PC-9 (cell line): ENCODE results near the gene CALML6. TPM values are rescaled to one million over a fixed set of nuclear protein-coding genes. Genes with fewer than 3 reads are reported as not detected.
A peak's percentile ranks its signal among the peaks of the same experiment; 100 is the strongest.

Source experiments
- BruUV-seq: library from RNA; stranded (reverse); fragments of 400-500 nt; replicated peaks from 2 replicates; lab custom pipeline; 2021; lab: Mats Ljungman, UMichigan
- CTCF ChIA-PET: fragments of 300-600 bp; sonication (Branson Sonifier 250); formaldehyde crosslinking; loops from one replicate; lab custom pipeline; 2022; ENCODE audit warnings: antibody characterized with exemption; lab: Charles Lee
- POLR2A ChIA-PET: fragments of 300-600 bp; sonication (Branson Sonifier 250); formaldehyde crosslinking; loops from one replicate; lab custom pipeline; 2022; ENCODE audit warnings: antibody characterized with exemption; ENCODE audit not compliant: unreplicated experiment; lab: Charles Lee
- DNase-seq, 2 experiments: peaks; one replicate each; pipeline versions ENCODE4 v3.0.0 to v3.0.0-alpha.2; 2015 to 2022; ENCODE audit warnings: mixed read lengths in 1 of 2
- H2AFZ ChIP-seq: fragments of 200-600 bp; sonication (generic); 2 replicates; pipeline ENCODE4 v1.8.1; 2017; ENCODE audit warnings: antibody characterized with exemption
- H3F3A ChIP-seq: fragments of 200-600 bp; sonication (generic); 2 replicates; pipeline ENCODE4 v1.8.1; 2017; ENCODE audit warnings: antibody characterized with exemption, mild to moderate bottlenecking, low read depth; ENCODE audit not compliant: insufficient read depth
- H3K27ac ChIP-seq: fragments of 200-600 bp; sonication (generic); 2 replicates; pipeline ENCODE4 v1.6.1; 2016; ENCODE audit warnings: mixed run types
- H3K27me3 ChIP-seq: fragments of 200-600 bp; sonication (generic); 2 replicates; pipeline ENCODE4 v1.6.1; 2016; ENCODE audit warnings: low read depth, mixed run types; ENCODE audit not compliant: insufficient read depth
- H3K36me3 ChIP-seq: fragments of 200-600 bp; sonication (generic); 2 replicates; pipeline ENCODE4 v1.6.1; 2016; ENCODE audit warnings: low read depth, mixed run types
- H3K4me1 ChIP-seq: fragments of 200-600 bp; sonication (generic); replicated peaks from 2 replicates; pipeline ENCODE4 v1.6.1; 2016; ENCODE audit warnings: mixed run types; ENCODE audit not compliant: insufficient read depth
- H3K4me2 ChIP-seq: fragments of 200-600 bp; sonication (generic); 2 replicates; pipeline ENCODE4 v1.6.1; 2017; ENCODE audit warnings: mixed run types
- H3K4me3 ChIP-seq: fragments of 200-600 bp; sonication (generic); 2 replicates; pipeline ENCODE4 v1.6.1; 2016; ENCODE audit warnings: mixed run types
- H3K79me2 ChIP-seq: fragments of 200-600 bp; sonication (generic); 2 replicates; pipeline ENCODE4 v1.6.1; 2017; ENCODE audit warnings: low read depth, mixed run types
- H3K9me2 ChIP-seq: fragments of 200-600 bp; sonication (generic); 2 replicates; pipeline ENCODE4 v1.8.1; 2017; ENCODE audit warnings: mild to moderate bottlenecking; ENCODE audit not compliant: insufficient read depth
- H3K9me3 ChIP-seq: fragments of 200-600 bp; sonication (generic); 2 replicates; pipeline ENCODE4 v1.8.1; 2016; ENCODE audit warnings: low read depth; ENCODE audit not compliant: insufficient read depth
- H4K20me1 ChIP-seq: fragments of 200-600 bp; sonication (generic); 2 replicates; pipeline ENCODE4 v1.8.1; 2017; ENCODE audit not compliant: insufficient read depth
- EZH2 ChIP-seq: fragments of 200-600 bp; sonication (generic); IDR thresholded peaks from 2 replicates; pipeline ENCODE4 v1.8.0; 2017; ENCODE audit warnings: antibody characterized with exemption, low read depth
- intact Hi-C: fragments of 100-400 bp; cut with micrococcal nuclease; formaldehyde crosslinking; loops from one replicate; pipeline ENCODE4 v1.10.0; 2022; ENCODE audit not compliant: unreplicated experiment
- total RNA-seq: library from RNA; stranded (reverse); gene quantifications from 2 replicates; pipeline ENCODE4 v1.2.3, GENCODE V29; 2021
- TF ChIP-seq, protein P1 (sequence below): fragments of 200-600 bp; sonication (generic); conservative IDR thresholded peaks from 2 replicates; pipeline ENCODE4 v1.6.1; 2017; ENCODE audit warnings: mixed run types, antibody characterized with exemption, mild to moderate bottlenecking, moderate library complexity

Gene CALML6
- total RNA-seq, 1 experiment from 2014 or later = 2.1 TPM

DNA sequence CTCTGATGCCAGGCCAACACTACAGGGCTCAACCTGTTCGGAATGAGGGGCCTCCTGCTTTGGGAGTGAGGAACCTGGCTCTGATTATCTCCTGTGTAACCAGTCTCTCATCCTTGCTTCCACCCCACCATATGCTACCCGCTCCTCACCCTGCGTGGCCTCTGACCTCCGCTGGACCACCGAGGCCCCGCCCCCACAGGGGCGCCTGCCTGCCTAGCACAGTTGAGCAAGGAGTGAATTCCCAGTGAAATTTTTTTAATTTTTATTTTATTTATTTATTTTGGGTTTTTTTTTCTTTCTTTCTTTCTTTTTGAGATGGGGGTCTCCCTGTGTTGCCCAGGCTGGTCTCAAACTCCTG is 22.3 kb upstream of the CALML6 start:
- CTCF ChIA-PET = no interaction called here

DNA sequence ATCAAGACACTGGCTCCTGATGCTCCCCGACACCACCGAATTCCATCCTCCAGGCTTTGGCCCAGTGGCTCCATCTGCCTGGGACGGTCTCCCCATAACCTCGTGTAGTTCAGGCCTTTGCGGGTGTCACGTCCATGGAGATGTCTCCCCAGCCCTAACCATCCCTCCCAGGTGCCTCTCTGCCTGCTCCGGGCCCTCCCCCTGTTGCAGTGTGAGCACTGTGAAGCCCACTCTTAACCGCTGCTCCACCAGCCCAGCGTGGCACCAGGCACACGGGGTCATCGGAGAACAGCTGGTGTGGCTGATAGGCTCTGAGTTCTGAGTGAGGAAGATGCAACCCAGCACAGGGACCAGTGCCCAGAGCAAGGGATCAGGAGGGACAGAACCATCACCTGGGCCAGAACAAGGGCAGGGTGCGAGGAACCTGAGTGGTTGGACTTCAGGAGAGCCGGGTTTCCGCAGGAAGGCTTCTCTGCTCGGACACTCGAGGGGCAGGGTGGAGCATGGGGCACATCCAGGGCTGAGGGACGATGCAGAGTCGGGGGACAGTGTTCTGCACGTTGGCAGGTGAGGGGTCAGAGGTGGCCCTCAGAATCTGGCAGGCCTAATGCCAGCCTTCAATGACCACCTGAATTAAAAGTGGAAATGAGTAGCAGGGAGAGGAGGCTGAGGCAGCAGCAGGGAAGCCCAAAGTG is 21.6 kb upstream of the CALML6 start:
- no peaks in the 10 kb centered on the region for H3K27me3 ChIP-seq
- BruUV-seq = no TSS peak
- intact Hi-C loops = loop anchor here (5.0 kb wide), 1 partner anchor 111 kb away; no protein-coding TSS in a partner anchor
- CTCF ChIA-PET = no interaction called here
- peaks cover 44% of the 10 kb centered on the region for H3K4me1 ChIP-seq
- H3K9me3 ChIP-seq = no peaks in the 10 kb centered on the region
- TF ChIP-seq, protein P1, sequence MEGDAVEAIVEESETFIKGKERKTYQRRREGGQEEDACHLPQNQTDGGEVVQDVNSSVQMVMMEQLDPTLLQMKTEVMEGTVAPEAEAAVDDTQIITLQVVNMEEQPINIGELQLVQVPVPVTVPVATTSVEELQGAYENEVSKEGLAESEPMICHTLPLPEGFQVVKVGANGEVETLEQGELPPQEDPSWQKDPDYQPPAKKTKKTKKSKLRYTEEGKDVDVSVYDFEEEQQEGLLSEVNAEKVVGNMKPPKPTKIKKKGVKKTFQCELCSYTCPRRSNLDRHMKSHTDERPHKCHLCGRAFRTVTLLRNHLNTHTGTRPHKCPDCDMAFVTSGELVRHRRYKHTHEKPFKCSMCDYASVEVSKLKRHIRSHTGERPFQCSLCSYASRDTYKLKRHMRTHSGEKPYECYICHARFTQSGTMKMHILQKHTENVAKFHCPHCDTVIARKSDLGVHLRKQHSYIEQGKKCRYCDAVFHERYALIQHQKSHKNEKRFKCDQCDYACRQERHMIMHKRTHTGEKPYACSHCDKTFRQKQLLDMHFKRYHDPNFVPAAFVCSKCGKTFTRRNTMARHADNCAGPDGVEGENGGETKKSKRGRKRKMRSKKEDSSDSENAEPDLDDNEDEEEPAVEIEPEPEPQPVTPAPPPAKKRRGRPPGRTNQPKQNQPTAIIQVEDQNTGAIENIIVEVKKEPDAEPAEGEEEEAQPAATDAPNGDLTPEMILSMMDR = no peak
- no peak for TF ChIP-seq EZH2
- no peak overlapping the region for H3K4me3 ChIP-seq
- POLR2A ChIA-PET = no interaction called here
- H3K9me2 ChIP-seq = no peaks in the 10 kb centered on the region
- H3K4me2 ChIP-seq = 0 out of 2 replicates have a peak overlapping the region, but pooled peaks have one; percentile 32
- peaks cover 15% of the 10 kb centered on the region for H4K20me1 ChIP-seq
- H3K27ac ChIP-seq = no peak overlapping the region
- no peak for DNase-seq
- H3K36me3 ChIP-seq = no peaks in the 10 kb centered on the region
- H3F3A ChIP-seq = peaks cover 18% of the 10 kb centered on the region
- H3K79me2 ChIP-seq = peaks cover 18% of the 10 kb centered on the region
- no peak overlapping the region for H2AFZ ChIP-seq

More for the DNA sequence above, 22.3 kb upstream of the CALML6 start:
- Histone ChIP-seq H3F3A (peaks cover 12% of the 10 kb centered on the region), H3K9me3 (no peaks in the 10 kb centered on the region), H3K36me3 (no peaks in the 10 kb centered on the region), H3K79me2 (peaks cover 25% of the 10 kb centered on the region), H4K20me1 (peaks cover 22% of the 10 kb centered on the region), H3K4me1 (peaks cover 46% of the 10 kb centered on the region), H3K4me3 (no peak overlapping the region), H3K27me3 (no peaks in the 10 kb centered on the region), H3K9me2 (no peaks in the 10 kb centered on the region), H3K4me2 (peak overlapping the region; percentile 91; the same call in 1 of the 2 replicates), H3K27ac (no peak overlapping the region), H2AFZ (no peak overlapping the region)
- POLR2A ChIA-PET = no interaction called here
- TF ChIP-seq, protein P1 = no peak
- TF ChIP-seq EZH2 = no peak
- no TSS peak for BruUV-seq
- DNase-seq = no peak
- intact Hi-C loops = loop anchor here (5.0 kb wide), 1 partner anchor 110 kb away; no protein-coding TSS in a partner anchor

DNA sequence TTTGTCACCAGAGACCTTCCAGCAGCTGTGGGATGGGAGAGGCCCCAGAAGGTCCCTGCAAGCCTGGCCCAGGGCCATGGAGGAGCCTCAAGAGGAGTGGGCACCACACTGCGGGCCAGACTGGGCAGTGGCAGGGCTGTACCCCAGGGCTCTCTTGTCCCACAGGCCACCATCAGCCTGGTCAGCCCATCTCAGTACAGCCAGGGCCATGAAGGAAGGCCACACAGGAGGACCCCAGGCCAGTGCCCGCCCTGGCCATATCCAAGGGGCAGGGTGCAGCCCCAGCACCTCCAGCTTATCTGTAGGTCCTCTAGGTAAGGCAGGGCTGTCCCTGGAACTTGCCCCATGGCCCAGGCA is 21.1 kb upstream of the CALML6 start:
- intact Hi-C loops = loop anchor here (5.0 kb wide), 1 partner anchor 112 kb away; no protein-coding TSS in a partner anchor
- Histone ChIP-seq H3K9me2 (no peaks in the 10 kb centered on the region), H2AFZ (no peak overlapping the region), H3K36me3 (no peaks in the 10 kb centered on the region), H3K27me3 (no peaks in the 10 kb centered on the region), H3K4me1 (peaks cover 39% of the 10 kb centered on the region), H3F3A (peaks cover 22% of the 10 kb centered on the region), H3K4me2 (peak overlapping the region; percentile 32), H3K4me3 (no peak overlapping the region), H4K20me1 (peaks cover 10% of the 10 kb centered on the region), H3K79me2 (peaks cover 12% of the 10 kb centered on the region), H3K27ac (no peak overlapping the region), H3K9me3 (no peaks in the 10 kb centered on the region)
- TF ChIP-seq, protein P1 = no peak
- no peak for TF ChIP-seq EZH2
- no TSS peak for BruUV-seq
- ChIA-PET CTCF (no interaction called here), POLR2A (no interaction called here)
- DNase-seq = no peak
